NB4 (cell line): Measurements from ENCODE around the gene ZNF609.

ENCODE experiments used
- POLR2A ChIP-seq: IDR thresholded peaks from 2 replicates; pipeline ENCODE4 v1.6.1; 2011; ENCODE audit warnings: mild to moderate bottlenecking; ENCODE audit not compliant: insufficient read length; ENCODE audit errors: extremely low read depth
- TF ChIP-seq, protein P1 (sequence below): IDR thresholded peaks from one replicate; pipeline ENCODE4 v1.5.1; 2012; ENCODE audit warnings: low read depth, low read length

DNA sequence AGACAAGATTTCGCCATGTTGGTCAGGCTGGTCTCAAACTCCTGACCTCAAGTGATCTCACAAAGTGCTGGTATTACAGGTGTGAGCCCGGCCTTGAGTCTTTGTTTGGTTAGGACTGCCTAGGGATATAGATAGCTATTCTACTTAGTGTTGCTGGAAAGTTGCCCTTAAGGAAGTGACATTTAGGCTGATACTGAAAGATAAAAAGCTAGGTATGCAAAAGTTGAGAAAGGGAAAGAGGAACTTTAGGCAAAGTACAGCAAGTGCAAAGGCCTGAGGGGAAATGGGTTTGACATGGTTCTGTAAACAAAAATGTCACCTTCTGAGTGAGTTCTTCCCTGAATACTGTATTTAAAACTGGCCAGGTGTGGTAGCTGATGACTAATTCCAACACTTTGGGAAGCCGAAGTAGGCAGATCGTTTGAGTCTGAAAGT, 111.5 kb downstream of the ZNF609 start:
- TF ChIP-seq, protein P1, sequence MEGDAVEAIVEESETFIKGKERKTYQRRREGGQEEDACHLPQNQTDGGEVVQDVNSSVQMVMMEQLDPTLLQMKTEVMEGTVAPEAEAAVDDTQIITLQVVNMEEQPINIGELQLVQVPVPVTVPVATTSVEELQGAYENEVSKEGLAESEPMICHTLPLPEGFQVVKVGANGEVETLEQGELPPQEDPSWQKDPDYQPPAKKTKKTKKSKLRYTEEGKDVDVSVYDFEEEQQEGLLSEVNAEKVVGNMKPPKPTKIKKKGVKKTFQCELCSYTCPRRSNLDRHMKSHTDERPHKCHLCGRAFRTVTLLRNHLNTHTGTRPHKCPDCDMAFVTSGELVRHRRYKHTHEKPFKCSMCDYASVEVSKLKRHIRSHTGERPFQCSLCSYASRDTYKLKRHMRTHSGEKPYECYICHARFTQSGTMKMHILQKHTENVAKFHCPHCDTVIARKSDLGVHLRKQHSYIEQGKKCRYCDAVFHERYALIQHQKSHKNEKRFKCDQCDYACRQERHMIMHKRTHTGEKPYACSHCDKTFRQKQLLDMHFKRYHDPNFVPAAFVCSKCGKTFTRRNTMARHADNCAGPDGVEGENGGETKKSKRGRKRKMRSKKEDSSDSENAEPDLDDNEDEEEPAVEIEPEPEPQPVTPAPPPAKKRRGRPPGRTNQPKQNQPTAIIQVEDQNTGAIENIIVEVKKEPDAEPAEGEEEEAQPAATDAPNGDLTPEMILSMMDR: no peak
- TF ChIP-seq POLR2A: no peak
